ENCODE data around the gene HES4.

DNA sequence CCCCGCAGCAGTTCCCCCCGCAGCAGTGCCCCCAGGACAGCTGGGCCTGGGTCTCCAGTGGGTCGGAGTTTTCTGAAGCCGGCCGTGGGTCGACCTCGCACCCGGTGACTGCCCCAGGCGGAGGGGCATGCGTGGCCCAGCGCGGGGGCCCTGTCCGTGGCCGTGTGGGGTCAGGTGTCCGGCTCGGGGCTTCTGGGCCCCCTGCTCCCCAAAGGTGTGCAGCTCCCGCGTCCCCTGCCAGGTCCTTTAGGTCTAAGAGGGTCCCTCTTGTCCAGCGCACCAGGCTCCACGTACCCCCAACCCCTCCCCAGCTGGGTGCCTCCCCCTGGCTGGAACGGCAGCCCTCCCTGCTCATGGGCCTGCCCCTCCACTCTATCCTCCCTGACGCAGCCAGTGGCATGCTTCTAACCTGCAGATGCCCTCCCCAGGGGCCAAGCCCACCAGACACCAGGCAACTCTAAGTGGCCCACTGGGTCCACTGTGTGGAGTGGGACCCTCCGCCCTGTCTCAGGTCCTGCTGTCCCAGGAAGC, 5.9 kb upstream of the HES4 start:
- TF ChIP-seq POLR2A (IDR thresholded peaks at IDR 0.05; ENCODE audit: low read length): no peak
- no peak for TF ChIP-seq GATA1 (IDR thresholded peaks at IDR 0.05; ENCODE audit: low read depth, low read length)
